ENCODE data around the gene ITFG1.
"Not testable (repeated sequence)": the region's sequence is repeated elsewhere in the genome, so short reads cannot be mapped to it uniquely, and the experiment has no call there.

ITFG1 gene

DNA sequence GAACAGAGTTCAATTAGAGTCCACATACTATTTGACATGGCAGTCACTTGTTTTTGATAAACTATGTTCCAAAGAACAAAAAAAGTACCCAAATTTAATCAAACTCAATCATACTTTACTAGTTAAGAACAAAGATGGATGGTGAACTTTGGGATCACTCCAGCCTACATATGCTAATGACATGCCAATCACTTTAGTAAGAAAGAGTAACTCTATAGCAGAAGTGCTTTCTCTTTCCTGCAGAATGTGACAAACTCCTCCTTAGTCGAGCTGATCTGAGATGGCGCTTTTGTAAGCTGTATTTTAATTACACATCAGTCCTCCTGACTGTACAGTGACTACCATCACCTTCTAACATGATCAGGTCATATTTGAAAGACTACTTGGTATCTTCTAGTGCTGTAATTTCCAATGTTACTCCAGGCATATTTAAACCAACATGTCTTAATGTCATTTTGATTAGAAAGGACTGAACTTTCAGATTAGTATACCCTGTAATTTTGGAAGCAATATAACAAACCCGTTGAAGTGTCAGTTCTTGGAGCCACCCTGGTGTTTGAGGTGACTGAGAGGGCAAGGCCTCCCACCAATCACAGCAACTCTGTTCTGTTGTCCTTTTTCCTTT lies 321.2 kb downstream of the ITFG1 start:
- no peak overlapping the region for H3K27ac ChIP-seq
- H3K4me3 ChIP-seq = no peak overlapping the region

DNA sequence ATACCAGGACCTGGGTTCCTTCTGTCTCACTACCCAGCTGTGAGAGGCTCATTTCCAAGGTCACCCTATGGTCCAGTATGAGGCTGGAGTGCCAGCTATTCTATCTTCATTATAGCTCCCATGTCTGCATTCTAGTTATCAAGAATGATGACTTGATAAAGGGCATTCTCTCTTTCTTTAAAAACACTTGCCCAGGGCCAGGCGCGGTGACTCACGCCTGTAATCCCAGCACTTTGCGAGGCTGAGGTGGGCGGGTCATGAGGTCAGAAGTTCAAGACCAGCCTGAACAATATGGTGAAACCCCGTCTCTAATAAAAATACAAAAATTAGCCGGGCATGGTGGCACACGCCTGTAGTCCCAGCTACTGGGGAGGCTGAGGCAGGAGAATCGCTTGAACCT lies 322.9 kb downstream of the ITFG1 start:
- H3K4me3 ChIP-seq, H3K27ac ChIP-seq: not testable (repeated sequence)

DNA sequence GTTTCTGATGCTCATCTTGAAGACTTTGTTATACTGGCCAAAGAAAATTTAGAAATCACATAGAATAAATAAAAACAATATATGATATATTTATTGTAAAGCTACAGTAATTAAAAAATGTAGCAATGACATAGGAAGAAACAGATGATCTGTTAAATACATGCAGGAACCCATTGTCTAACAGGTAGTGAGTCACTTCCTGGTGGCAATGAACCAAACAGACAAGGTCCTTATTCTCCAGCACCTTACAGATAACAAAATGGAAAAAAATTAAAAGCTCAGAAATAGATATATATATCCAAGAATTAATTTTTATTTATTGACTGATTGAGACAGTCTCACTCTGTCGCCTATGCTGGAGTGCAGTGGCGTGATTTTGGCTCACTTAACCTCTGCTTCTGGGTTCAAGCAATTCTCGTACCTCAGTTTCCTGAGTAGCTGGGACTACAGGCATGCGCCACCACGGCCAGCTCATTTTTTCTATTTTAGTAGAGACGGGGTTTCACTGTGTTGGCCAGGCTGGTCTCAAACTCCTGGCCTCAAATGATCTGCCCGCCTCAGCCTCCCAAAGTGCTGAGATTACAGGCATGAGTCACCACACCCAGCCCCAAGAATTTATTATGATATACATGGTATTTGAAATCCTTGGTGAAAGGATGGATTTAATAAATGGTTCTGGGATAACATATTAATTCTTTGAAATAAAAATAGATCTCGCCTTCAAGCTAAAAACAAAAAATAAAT lies 324.6 kb downstream of the ITFG1 start:
- H3K27ac ChIP-seq = no peak overlapping the region

DNA sequence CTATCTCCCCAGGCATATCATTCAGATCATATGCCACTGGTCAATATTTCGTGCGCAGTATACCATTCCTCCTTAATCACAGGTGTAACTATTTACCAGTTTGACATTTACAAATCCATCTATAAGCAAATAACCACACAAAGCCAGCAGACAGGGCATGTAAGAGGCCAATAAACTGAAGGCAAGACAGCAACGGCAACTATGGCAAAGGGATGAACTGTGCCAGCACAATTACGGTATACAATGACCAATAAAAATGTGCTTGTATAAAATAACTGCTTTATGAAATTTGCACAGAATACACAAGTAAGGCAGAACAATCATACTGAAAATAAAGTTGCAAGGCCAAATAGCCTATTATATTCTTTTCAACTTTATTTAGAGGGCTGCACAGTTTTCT lies 326.3 kb downstream of the ITFG1 start:
- Histone ChIP-seq H3K27ac (no peak overlapping the region), H3K4me3 (no peak overlapping the region)

More for the DNA sequence above, 324.6 kb downstream of the ITFG1 start:
- H3K4me3 ChIP-seq = no peak overlapping the region

DNA sequence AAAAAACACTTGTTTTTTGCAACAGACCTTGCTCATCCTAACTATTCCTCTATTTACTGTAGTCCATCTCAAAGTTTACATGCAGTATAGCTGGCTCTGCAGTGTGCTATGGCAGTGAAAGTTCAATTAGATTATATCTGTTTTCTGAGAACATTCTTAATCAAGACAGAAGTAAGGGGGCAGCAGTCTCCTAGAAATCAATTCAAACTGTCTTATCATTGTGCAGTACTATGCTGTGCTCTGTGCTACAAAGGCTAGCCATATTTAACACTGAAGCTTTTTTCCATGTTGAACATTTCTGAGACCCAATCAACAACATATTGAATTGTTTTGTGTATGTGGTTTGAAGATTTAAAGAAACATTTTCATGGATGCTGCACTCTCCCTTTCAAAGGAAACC lies 328.6 kb downstream of the ITFG1 start:
- no peak overlapping the region for H3K4me3 ChIP-seq
- no peak overlapping the region for H3K27ac ChIP-seq

DNA sequence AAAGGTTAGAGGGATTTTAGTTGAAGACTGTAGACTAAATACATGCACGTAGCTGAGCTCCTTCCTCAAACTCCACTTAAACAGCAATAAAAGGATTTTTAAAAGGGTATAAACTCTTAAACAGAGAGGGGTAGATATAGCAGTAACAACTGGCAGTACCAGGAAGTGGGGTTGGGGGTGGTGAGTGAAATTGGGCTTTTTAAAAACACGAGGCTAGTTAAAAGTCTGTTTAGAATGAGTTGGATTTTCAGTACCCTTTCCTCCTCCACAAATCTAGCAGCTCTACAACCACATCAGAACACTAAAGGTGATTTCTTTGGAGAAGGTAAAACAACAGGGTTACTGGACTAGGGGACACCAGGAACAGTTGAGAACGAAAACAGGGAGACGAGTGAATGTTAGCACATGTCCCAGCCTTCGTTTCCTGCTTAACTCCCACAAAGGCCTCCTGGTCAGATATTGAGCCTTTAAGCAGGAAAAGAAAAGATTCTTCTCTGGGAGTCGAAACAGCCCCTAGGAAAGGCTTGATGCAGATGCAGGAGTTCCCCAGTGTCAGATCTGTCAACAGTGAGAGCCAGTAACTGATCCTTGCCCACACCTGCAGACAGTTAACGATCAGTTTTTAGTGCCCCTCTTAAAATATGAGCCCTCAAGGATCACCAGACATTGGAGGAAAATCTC lies 331.0 kb downstream of the ITFG1 start:
- Histone ChIP-seq H3K27ac (no peak overlapping the region), H3K4me3 (no peak overlapping the region)

DNA sequence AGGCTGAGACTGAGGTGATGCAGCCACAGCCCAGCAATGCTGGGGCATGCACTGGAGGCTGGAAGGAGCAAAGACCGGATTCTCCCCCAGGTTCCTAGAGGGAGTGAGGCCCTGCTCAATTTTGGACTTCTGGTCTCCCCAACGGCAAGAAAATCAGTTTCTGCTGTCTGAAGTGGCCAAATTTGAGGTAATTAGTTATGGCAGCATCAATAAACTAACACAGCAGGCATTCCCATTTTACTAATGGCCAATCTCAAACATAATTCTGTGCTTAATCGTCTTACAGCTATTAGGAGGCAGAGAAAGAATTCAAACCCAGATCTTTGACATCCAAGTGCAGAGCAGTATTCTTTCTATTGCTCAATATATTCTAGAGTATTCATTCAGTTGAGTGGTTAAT lies 333.3 kb downstream of the ITFG1 start:
- Histone ChIP-seq H3K4me3 (no peak overlapping the region), H3K27ac (no peak overlapping the region)

DNA sequence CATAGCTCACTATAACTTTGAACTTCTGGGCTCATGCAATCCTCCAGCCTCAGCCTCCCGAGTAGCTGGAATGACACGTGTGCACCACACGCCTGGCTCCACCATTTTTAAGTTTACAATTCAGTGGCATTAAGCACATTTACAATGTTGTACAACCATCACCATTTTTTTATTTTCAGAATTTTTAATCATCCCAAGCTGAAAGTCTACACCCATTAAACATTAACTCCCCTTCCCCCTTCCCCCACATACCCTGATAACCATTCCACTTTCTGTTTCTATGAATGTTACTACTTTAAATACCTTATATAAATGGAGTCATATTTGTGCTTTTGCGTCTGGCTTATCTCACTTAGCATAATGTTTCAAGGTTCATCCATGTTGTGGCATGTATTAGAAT lies 335.1 kb downstream of the ITFG1 start:
- H3K27ac ChIP-seq = no peak overlapping the region
- no peak overlapping the region for H3K4me3 ChIP-seq

DNA sequence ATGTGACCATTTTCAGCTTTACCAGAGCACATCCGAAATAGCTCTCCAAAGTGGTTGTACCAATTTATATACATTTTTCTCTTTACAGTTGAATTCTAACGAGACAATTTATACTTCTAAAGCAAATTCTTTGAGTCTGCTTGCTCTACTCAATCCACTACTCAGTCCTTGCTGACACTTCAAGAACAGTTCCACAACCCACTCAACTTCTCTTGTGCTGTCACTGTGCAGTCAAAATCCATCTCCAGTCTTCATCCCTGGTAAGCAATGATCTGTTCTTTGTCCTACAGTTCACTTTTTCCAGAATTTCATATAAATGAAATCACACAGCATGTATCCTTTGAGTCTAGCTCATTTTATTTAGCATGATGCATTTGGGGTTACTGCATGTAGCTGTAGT lies 347.7 kb downstream of the ITFG1 start:
- H3K27ac ChIP-seq = no peak overlapping the region

DNA sequence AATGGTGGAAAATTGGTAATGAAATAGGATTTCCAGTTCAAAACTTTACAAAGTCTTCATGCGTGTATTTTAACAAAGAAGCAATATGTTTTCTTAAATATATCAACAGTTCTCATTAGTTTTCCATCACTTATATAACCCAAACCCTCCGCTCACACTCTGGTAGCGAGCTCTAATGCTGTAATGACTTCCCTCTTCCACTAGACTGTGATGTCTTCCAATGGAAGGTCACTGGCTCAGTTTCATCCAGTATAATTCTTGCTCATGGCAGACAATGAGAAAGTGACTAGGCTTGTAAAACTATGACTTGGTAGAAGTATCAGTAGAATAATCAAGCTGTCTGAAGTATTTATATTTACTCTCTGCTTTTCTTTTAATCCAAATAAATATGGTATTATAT lies 349.9 kb downstream of the ITFG1 start:
- Histone ChIP-seq H3K27ac (no peak overlapping the region), H3K4me3 (no peak overlapping the region)

More for the DNA sequence above, 347.7 kb downstream of the ITFG1 start:
- H3K4me3 ChIP-seq = no peak overlapping the region

DNA sequence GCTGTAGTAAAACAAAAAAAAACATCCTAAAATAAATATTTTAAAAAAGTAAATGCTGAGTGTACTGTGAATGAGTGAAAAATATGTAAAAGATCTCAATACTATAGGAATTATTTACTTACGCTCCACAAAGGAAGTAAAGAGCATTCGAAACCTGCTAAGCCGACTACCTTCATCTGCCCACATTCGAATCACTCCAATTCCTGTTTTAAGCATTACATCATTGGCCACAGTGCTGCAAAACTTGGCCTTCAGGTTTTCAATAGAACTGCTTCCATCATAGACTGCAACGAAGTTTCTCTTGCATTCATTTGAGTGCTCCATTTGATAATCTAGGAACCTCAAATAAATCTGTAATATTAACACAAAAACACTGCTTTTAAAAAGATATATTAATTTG lies 351.5 kb downstream of the ITFG1 start:
- Histone ChIP-seq H3K4me3 (no peak overlapping the region), H3K27ac (no peak overlapping the region)

Measured in skin epidermis (tissue), 12 donors.